K562 (cell line): ENCODE results near the gene AKT2. TPM values are rescaled to one million over a fixed set of nuclear protein-coding genes. Genes with fewer than 3 reads are reported as not detected.

ENCODE experiments used
- ATAC-seq: fragments of 200-7000 bp; cut with Tn5 transposase; 3 replicates; pipeline ENCODE4 v1.9.1; 2020; ENCODE audit warnings: moderate library complexity
- BruUV-seq: library from RNA; stranded (reverse); fragments of 400-500 nt; replicated peaks from 2 replicates; lab custom pipeline; 2021; lab: Mats Ljungman, UMichigan
- CTCF ChIA-PET: fragments of 300-600 bp; formaldehyde crosslinking; extraction: SDS; loops from one replicate; lab custom pipeline; 2021; ENCODE audit warnings: low intra/inter-chr PET ratio; lab: Yijun Ruan, JAX
- POLR2A ChIA-PET: fragments of 300-600, 350-650 bp; sonication (Branson Sonifier 250); formaldehyde crosslinking; extraction: SDS; loops from one replicate; lab custom pipeline; 2021; ENCODE audit warnings: antibody characterized with exemption, inconsistent platforms; lab: Yijun Ruan, JAX
- DNase-seq, 4 experiments: peaks; one replicate each; pipeline versions ENCODE4 v3.0.0 to v3.0.0-alpha.2; 2011 to 2018; ENCODE audit warnings: low spot score in 3 of 4, mixed read lengths in 3 of 4; ENCODE audit errors: extremely low read depth in 1 of 4
- FAIRE-seq: peaks from 2 replicates; lab custom pipeline; 2011; peaks lifted over from hg19 to GRCh38; lab: Jason Lieb, UNC
- H2AFZ ChIP-seq: 2 replicates; pipeline ENCODE4 v1.6.0; 2011; ENCODE audit warnings: low read depth, low read length, control low read depth, inconsistent platforms
- H3K27ac ChIP-seq: fragments of 200-600 bp; 3 replicates; pipeline ENCODE4 v1.8.0; 2011; ENCODE audit warnings: low read depth, mild to moderate bottlenecking, control low read depth, inconsistent platforms, low read length, moderate library complexity, mixed read lengths; ENCODE audit errors: extremely low read depth
- H3K27me3 ChIP-seq, 2 experiments: fragments of 300-600 bp in 1 of 2; 2 replicates in 1 of 2; 3 replicates in 1 of 2; pipeline versions ENCODE4 v1.6.0 to v1.8.0; 2011; ENCODE audit warnings: inconsistent platforms in 2 of 2, low read length in 2 of 2, mild to moderate bottlenecking in 1 of 2, mixed read lengths in 1 of 2, moderate library complexity in 1 of 2; ENCODE audit not compliant: control insufficient read depth in 2 of 2, insufficient read depth in 2 of 2
- H3K36me3 ChIP-seq: fragments of 300-600 bp; 3 replicates; pipeline ENCODE4 v1.8.0; 2011; ENCODE audit warnings: mild to moderate bottlenecking, low read length, inconsistent platforms; ENCODE audit not compliant: control insufficient read depth, insufficient read depth
- H3K4me1 ChIP-seq, 2 experiments: fragments of 200-600 bp in 1 of 2; replicated peaks in 1 of 2; 2 replicates in 1 of 2; 3 replicates in 1 of 2; pipeline versions ENCODE4 v1.5.1 to v1.8.0; 2011; ENCODE audit warnings: inconsistent platforms in 2 of 2, low read length in 2 of 2, mild to moderate bottlenecking in 1 of 2, mixed read lengths in 1 of 2, moderate library complexity in 1 of 2; ENCODE audit not compliant: control insufficient read depth in 2 of 2, insufficient read depth in 2 of 2
- H3K4me2 ChIP-seq: 2 replicates; pipeline ENCODE4 v1.6.1; 2011; ENCODE audit warnings: low read length, control low read depth, inconsistent platforms, mixed read lengths; ENCODE audit not compliant: insufficient read depth
- H3K4me3 ChIP-seq: fragments of 200-600 bp; sonication (generic), shearing (Covaris generic); 2 replicates; pipeline ENCODE4 v1.5.1; 2016; ENCODE audit warnings: control low read depth, inconsistent platforms
- H3K79me2 ChIP-seq: fragments of 200-600 bp; 3 replicates; pipeline ENCODE4 v1.8.0; 2011; ENCODE audit warnings: low read length, inconsistent platforms; ENCODE audit not compliant: control insufficient read depth, insufficient read depth
- H3K9ac ChIP-seq, 2 experiments: 2 replicates each; pipeline versions ENCODE4 v1.6.0 to v1.6.1; 2011; ENCODE audit warnings: low read depth in 2 of 2, low read length in 2 of 2, control low read depth in 1 of 2, inconsistent platforms in 1 of 2, mild to moderate bottlenecking in 1 of 2, mixed read lengths in 1 of 2; ENCODE audit not compliant: insufficient read depth in 1 of 2
- H3K9me1 ChIP-seq: one replicate; pipeline ENCODE4 v1.6.0; 2011; ENCODE audit warnings: inconsistent platforms, mild to moderate bottlenecking, low read length, moderate library complexity; ENCODE audit not compliant: control insufficient read depth, insufficient read depth
- H3K9me3 ChIP-seq: replicated peaks from 2 replicates; pipeline ENCODE4 v1.5.1; 2011; ENCODE audit warnings: low read depth, low read length, inconsistent platforms; ENCODE audit not compliant: control insufficient read depth, insufficient read depth
- H4K20me1 ChIP-seq: replicated peaks from 2 replicates; pipeline ENCODE4 v1.6.1; 2011; ENCODE audit warnings: low read length, inconsistent platforms, mixed read lengths; ENCODE audit not compliant: control insufficient read depth, insufficient read depth
- BCOR ChIP-seq: fragments of 450-650 bp; IDR thresholded peaks from 2 replicates; pipeline ENCODE4 v1.6.1; 2016
- GABPB2 ChIP-seq: fragments of 250-450 bp; sonication (Bioruptor Pico); conservative IDR thresholded peaks from 2 replicates; pipeline ENCODE4 v1.5.1; 2021; ENCODE audit warnings: mild to moderate bottlenecking
- IRF2 ChIP-seq: sonication (generic); formaldehyde crosslinking; IDR thresholded peaks from 2 replicates; pipeline ENCODE4 v1.8.1; 2022; ENCODE audit warnings: mild to moderate bottlenecking, missing genetic modification reagents
- KDM1A ChIP-seq, 2 experiments: fragments of 450-650 bp; IDR thresholded peaks; 2 replicates each; pipeline ENCODE4 v1.6.1; 2016; ENCODE audit warnings: mild to moderate bottlenecking in 2 of 2
- KLF10 ChIP-seq: fragments of 250-450 bp; sonication (Bioruptor Pico); IDR thresholded peaks from 2 replicates; pipeline ENCODE4 v1.6.1; 2021; ENCODE audit warnings: matching md5 sums
- NFRKB ChIP-seq: fragments of 450-650 bp; IDR thresholded peaks from 2 replicates; pipeline ENCODE4 v1.6.1; 2016; ENCODE audit warnings: low read depth
- PTRF ChIP-seq: fragments of 450-650 bp; IDR thresholded peaks from 2 replicates; pipeline ENCODE4 v1.6.1; 2016; ENCODE audit warnings: mild to moderate bottlenecking, missing genetic modification characterization, missing compliant biosample characterization
- SIN3A ChIP-seq, 2 experiments: fragments of 150-350 bp in 1 of 2; IDR thresholded peaks; 2 replicates each; pipeline ENCODE4 v1.6.1; 2011 to 2016; ENCODE audit warnings: borderline replicate concordance in 2 of 2, low read depth in 2 of 2, low read length in 2 of 2, mild to moderate bottlenecking in 2 of 2, moderate library complexity in 2 of 2; ENCODE audit not compliant: control insufficient read depth in 1 of 2
- SPI1 ChIP-seq: IDR thresholded peaks from 2 replicates; pipeline ENCODE4 v1.6.1; 2011; ENCODE audit warnings: low read depth, low read length, control low read depth, borderline replicate concordance
- ZFP36 ChIP-seq: fragments of 150-350 bp; IDR thresholded peaks from 2 replicates; pipeline ENCODE4 v1.6.1; 2018; ENCODE audit warnings: low read length, low read depth; ENCODE audit not compliant: partially characterized antibody
- WGBS: fragments of 100-300 bp; shearing (Covaris generic); methylation state at CpG from one replicate; pipeline ENCODE4 v1.1.6; 2016; ENCODE audit warnings: low coverage, mixed read lengths; ENCODE audit not compliant: insufficient coverage; ENCODE audit errors: missing lambda C conversion rate; 5-methylcytosine and 5-hydroxymethylcytosine counted together
- in situ Hi-C: fragments of 300-500 bp; cut with MboI; formaldehyde crosslinking; loops from 4 replicates; pipeline ENCODE4 v1.15.0; 2018; ENCODE audit warnings: inconsistent platforms, mixed read lengths
- intact Hi-C: fragments of 100-400 bp; cut with micrococcal nuclease; formaldehyde crosslinking; loops from 2 replicates; pipeline ENCODE4 v1.14.2; 2022
- polyA plus RNA-seq, 8 experiments: library from polyadenylated mRNA; depleted of rRNA in 4 of 8; stranded (reverse) in 5 of 8; unstranded in 3 of 8; fragments of >200 nt; fragmentation: Nextera tagmentation in 2 of 8; fragmentation: Illumina TruSeq in 1 of 8; extraction: Ambion mirVana in 2 of 8; extraction: Trizol in 1 of 8; gene quantifications; 2 replicates each; pipeline versions ENCODE4 v1.2.1 to v1.2.3, GENCODE V29; 2011 to 2014; ENCODE audit warnings: inconsistent platforms in 1 of 8, missing spikeins in 1 of 8
- total RNA-seq, 7 experiments: library from RNA; depleted of rRNA in 6 of 7; stranded (reverse); fragments of >200 nt in 6 of 7; fragmentation: Illumina TruSeq in 2 of 7; extraction: Trizol in 2 of 7; gene quantifications; 2 replicates each; pipeline versions ENCODE4 v1.2.1 to v1.2.3, GENCODE V29; 2011 to 2021; ENCODE audit warnings: low replicate concordance in 1 of 7
- TF ChIP-seq, protein P1 (sequence below): sonication (generic); formaldehyde crosslinking; IDR thresholded peaks from 2 replicates; pipeline ENCODE4 v1.8.0; 2023; ENCODE audit warnings: mild to moderate bottlenecking, missing genetic modification reagents
- TF ChIP-seq, protein P2 (sequence below), 2 experiments: fragments of 450-650 bp; conservative IDR thresholded peaks; 2 replicates each; pipeline ENCODE4 v1.6.1; 2017; ENCODE audit warnings: mild to moderate bottlenecking in 2 of 2, moderate library complexity in 2 of 2
- TF ChIP-seq, protein P3 (sequence below): fragments of 450-650 bp; IDR thresholded peaks from 2 replicates; pipeline ENCODE4 v1.6.1; 2016

The AKT2 gene
- total and polyA plus RNA-seq, 9 of the 15 experiments (the other 6 are each of a cell fraction or from before 2014, with no cell fraction given) = 1.1 to 132 (median 67.7) TPM

DNA sequence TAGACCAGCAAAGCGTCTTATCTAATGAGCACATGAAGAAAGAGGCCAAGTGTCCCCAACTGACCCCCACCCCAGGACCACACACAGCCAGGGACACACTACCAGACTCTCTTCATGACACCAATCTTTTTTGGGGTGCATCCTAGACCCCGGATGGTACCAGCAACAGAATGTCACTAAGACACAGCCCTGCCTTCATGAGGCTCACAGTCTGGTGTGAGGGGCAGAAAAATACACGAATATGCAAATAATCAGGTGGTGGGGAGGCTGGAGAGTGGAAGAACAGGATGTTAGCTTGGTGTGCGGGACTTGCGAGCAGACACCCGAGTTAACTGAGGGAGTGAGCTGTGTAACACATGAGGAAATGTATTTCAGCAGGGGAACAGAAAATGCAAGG is 17.5 kb downstream of the AKT2 start (continued):
- TF ChIP-seq, protein P1, sequence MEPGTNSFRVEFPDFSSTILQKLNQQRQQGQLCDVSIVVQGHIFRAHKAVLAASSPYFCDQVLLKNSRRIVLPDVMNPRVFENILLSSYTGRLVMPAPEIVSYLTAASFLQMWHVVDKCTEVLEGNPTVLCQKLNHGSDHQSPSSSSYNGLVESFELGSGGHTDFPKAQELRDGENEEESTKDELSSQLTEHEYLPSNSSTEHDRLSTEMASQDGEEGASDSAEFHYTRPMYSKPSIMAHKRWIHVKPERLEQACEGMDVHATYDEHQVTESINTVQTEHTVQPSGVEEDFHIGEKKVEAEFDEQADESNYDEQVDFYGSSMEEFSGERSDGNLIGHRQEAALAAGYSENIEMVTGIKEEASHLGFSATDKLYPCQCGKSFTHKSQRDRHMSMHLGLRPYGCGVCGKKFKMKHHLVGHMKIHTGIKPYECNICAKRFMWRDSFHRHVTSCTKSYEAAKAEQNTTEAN = no peak
- TF ChIP-seq, protein P2, sequence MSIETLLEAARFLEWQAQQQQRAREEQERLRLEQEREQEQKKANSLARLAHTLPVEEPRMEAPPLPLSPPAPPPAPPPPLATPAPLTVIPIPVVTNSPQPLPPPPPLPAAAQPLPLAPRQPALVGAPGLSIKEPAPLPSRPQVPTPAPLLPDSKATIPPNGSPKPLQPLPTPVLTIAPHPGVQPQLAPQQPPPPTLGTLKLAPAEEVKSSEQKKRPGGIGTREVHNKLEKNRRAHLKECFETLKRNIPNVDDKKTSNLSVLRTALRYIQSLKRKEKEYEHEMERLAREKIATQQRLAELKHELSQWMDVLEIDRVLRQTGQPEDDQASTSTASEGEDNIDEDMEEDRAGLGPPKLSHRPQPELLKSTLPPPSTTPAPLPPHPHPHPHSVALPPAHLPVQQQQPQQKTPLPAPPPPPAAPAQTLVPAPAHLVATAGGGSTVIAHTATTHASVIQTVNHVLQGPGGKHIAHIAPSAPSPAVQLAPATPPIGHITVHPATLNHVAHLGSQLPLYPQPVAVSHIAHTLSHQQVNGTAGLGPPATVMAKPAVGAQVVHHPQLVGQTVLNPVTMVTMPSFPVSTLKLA (conservative IDR thresholded peaks at IDR 0.05) = no peak
- no peak for TF ChIP-seq SPI1
- TF ChIP-seq PTRF (tag) = no peak
- no peak for TF ChIP-seq IRF2 (CRISPR knock-in tag)

DNA sequence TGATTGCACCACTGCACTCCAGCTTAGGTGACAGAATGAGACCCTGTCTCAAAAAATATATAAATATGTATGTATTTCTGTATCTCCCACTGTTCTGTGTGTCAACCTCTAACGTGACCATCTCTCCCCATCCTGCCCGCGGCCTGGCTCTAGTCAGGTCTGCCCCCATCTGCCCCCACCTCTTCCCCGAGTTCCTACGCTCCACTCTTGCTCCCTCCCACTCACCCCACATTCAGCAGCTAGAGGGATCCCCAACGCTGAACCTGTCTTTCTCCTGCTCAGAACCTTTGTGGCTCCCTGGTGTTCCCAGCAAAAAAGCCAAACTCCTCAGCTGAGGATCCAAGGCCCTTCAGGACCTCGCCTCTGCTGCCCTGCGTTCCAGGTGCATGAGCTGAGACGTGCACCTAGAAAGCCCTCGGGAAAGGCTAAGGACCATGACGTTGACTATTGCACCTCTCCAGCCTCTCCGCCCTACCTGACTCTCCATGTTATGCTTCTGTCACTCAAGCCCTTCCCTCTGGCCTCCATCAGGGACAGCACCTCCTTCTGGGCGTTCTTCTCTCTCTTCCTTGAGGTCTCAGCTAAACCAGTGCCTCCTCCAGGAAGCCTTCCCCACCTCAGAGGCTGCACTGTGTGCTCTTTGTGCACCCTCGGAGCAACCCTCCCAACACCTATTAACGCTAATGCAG is 18.1 kb downstream of the AKT2 start:
- Histone ChIP-seq H3K9me1 (peaks cover 2% of the 10 kb centered on the region), H3K4me3 (no peak overlapping the region), H3K79me2 (peaks cover 89% of the 10 kb centered on the region), H4K20me1 (peaks cover 16% of the 10 kb centered on the region; the same call in 1 of the 2 replicates), H3K4me1 (peaks cover 40 to 78% of the 10 kb centered on the region in 2 experiments; a peak in 4 of 5 replicates), H3K9ac (peak overlapping the region in 1 of 2 experiments; percentile 90; a peak in 2 of 4 replicates), H3K27me3 (no peaks in the 10 kb centered on the region), H3K36me3 (peaks cover 79% of the 10 kb centered on the region), H2AFZ (no peak overlapping the region), H3K27ac (no peak overlapping the region; the same call in 2 of the 3 replicates), H3K9me3 (no peaks in the 10 kb centered on the region), H3K4me2 (peak overlapping the region; percentile 63; the same call in 1 of the 2 replicates)
- DNase-seq (peak in 1 of 4 experiments; percentile 39), FAIRE-seq (no peak), ATAC-seq (peak; percentile 5; the same call in 1 of the 3 replicates)
- ChIA-PET POLR2A (interaction anchor here (0.5 to 1.2 kb wide), 2 partner anchors 14 to 122 kb away, joined by 3 read pairs; no protein-coding TSS in a partner anchor), CTCF (no interaction called here)
- 72% methylated on average over 13 of the region's 15 CpGs for WGBS
- in situ Hi-C loops = no loop called here
- no TSS peak for BruUV-seq
- intact Hi-C loops = no loop called here
- TF ChIP-seq NFRKB (no peak), SIN3A (IDR thresholded peaks at IDR 0.05; ENCODE audit: borderline replicate concordance in 2 of 2, control insufficient read depth in 1 of 2, low read depth in 2 of 2, low read length in 2 of 2) (no peak), KDM1A (IDR thresholded peaks at IDR 0.05) (peak in 1 of 2 experiments; percentile 29; a peak in 1 of 4 replicates), KLF10 (CRISPR knock-in tag) (no peak), ZFP36 (peak; percentile 94), GABPB2 (no peak), BCOR (peak; percentile 50; the same call in 1 of the 2 replicates)
- TF ChIP-seq, protein P3, sequence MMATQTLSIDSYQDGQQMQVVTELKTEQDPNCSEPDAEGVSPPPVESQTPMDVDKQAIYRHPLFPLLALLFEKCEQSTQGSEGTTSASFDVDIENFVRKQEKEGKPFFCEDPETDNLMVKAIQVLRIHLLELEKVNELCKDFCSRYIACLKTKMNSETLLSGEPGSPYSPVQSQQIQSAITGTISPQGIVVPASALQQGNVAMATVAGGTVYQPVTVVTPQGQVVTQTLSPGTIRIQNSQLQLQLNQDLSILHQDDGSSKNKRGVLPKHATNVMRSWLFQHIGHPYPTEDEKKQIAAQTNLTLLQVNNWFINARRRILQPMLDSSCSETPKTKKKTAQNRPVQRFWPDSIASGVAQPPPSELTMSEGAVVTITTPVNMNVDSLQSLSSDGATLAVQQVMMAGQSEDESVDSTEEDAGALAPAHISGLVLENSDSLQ = peak; percentile 83
